Neural cell (in vitro differentiated cells): Measurements from ENCODE around the gene MAEA. TPM values are rescaled to one million over a fixed set of nuclear protein-coding genes. Genes with fewer than 3 reads are reported as not detected.

ENCODE experiments used
- H2AFZ ChIP-seq: fragments of 200-600, 300-800 bp; sonication (generic), shearing (Covaris generic); 2 replicates; pipeline ENCODE4 v1.6.0; 2014; ENCODE audit warnings: low read depth, mild to moderate bottlenecking, antibody characterized with exemption, low read length, moderate library complexity
- H3F3A ChIP-seq: fragments of 200-600 bp; shearing (Covaris generic); 2 replicates; pipeline ENCODE4 v1.6.1; 2016; ENCODE audit warnings: mild to moderate bottlenecking, moderate library complexity, mixed read lengths, antibody characterized with exemption, low read length; ENCODE audit not compliant: insufficient read depth, poor library complexity, severe bottlenecking
- H3K27ac ChIP-seq: fragments of 200-600, 300-800 bp; sonication (generic), shearing (Covaris generic); 2 replicates; pipeline ENCODE4 v1.5.1; 2014; ENCODE audit warnings: mild to moderate bottlenecking, low read length, moderate library complexity
- H3K27me3 ChIP-seq: fragments of 300-800, 200-600 bp; sonication (generic), shearing (Covaris generic); 2 replicates; pipeline ENCODE4 v1.6.0; 2014; ENCODE audit warnings: mild to moderate bottlenecking, low read depth, low read length, moderate library complexity; ENCODE audit not compliant: insufficient read depth
- H3K36me3 ChIP-seq: fragments of 300-800, 200-600 bp; sonication (generic), shearing (Covaris generic); 2 replicates; pipeline ENCODE4 v1.5.1; 2014; ENCODE audit warnings: mild to moderate bottlenecking, antibody characterized with exemption, low read length, moderate library complexity; ENCODE audit not compliant: insufficient read depth
- H3K4me2 ChIP-seq: fragments of 300-800, 200-600 bp; sonication (generic), shearing (Covaris generic); 2 replicates; pipeline ENCODE4 v1.6.0; 2014; ENCODE audit warnings: mild to moderate bottlenecking, low read length
- H3K4me3 ChIP-seq: fragments of 300-800, 200-600 bp; sonication (generic), shearing (Covaris generic); 2 replicates; pipeline ENCODE4 v1.5.1; 2014; ENCODE audit warnings: mild to moderate bottlenecking, low read length, moderate library complexity
- H3K79me2 ChIP-seq: fragments of 200-600 bp; shearing (Covaris generic); replicated peaks from 2 replicates; pipeline ENCODE4 v1.6.0; 2014; ENCODE audit warnings: mild to moderate bottlenecking, low read length, moderate library complexity; ENCODE audit not compliant: insufficient read depth
- H3K9ac ChIP-seq: fragments of 300-800, 200-600 bp; sonication (generic), shearing (Covaris generic); 2 replicates; pipeline ENCODE4 v1.6.1; 2016; ENCODE audit warnings: mild to moderate bottlenecking, low read length, mixed read lengths
- H3K9me2 ChIP-seq: fragments of 200-600 bp; shearing (Covaris generic); 2 replicates; pipeline ENCODE4 v1.6.1; 2016; ENCODE audit warnings: mild to moderate bottlenecking, low read length, mixed read lengths; ENCODE audit not compliant: insufficient read depth
- H3K9me3 ChIP-seq: fragments of 200-600, 300-800 bp; sonication (generic), shearing (Covaris generic); 2 replicates; pipeline ENCODE4 v1.6.1; 2016; ENCODE audit warnings: mild to moderate bottlenecking, mixed run types, low read length, moderate library complexity, mixed read lengths
- H4K20me1 ChIP-seq: fragments of 200-600 bp; shearing (Covaris generic); 2 replicates; pipeline ENCODE4 v1.6.1; 2016; ENCODE audit warnings: mild to moderate bottlenecking, mixed run types; ENCODE audit not compliant: insufficient read depth
- CTCF ChIP-seq: fragments of 450-650 bp; IDR thresholded peaks from 2 replicates; pipeline ENCODE4 v1.5.1; 2014; ENCODE audit warnings: antibody characterized with exemption, mild to moderate bottlenecking, moderate library complexity; ENCODE audit not compliant: poor library complexity, severe bottlenecking
- EP300 ChIP-seq: fragments of 450-650 bp; conservative IDR thresholded peaks from 2 replicates; pipeline ENCODE4 v1.6.1; 2014; ENCODE audit warnings: antibody characterized with exemption, mild to moderate bottlenecking, moderate library complexity; ENCODE audit not compliant: poor library complexity, severe bottlenecking
- EZH2 ChIP-seq: fragments of 200-600, 300-800 bp; shearing (Covaris generic), sonication (generic); IDR thresholded peaks from 2 replicates; pipeline ENCODE4 v1.6.1; 2014; ENCODE audit warnings: antibody characterized with exemption, low read length, borderline replicate concordance, mild to moderate bottlenecking; ENCODE audit not compliant: insufficient read depth, poor library complexity, severe bottlenecking
- MXI1 ChIP-seq: fragments of 450-650 bp; conservative IDR thresholded peaks from 2 replicates; pipeline ENCODE4 v1.6.1; 2014; ENCODE audit warnings: antibody characterized with exemption, mild to moderate bottlenecking; ENCODE audit not compliant: poor library complexity, severe bottlenecking
- POLR2AphosphoS5 ChIP-seq: IDR thresholded peaks from 2 replicates; pipeline ENCODE4 v1.6.1; 2012
- RAD21 ChIP-seq: fragments of 450-650 bp; conservative IDR thresholded peaks from 2 replicates; pipeline ENCODE4 v1.6.1; 2014; ENCODE audit warnings: antibody characterized with exemption, mild to moderate bottlenecking, moderate library complexity
- SMC3 ChIP-seq: fragments of 450-650 bp; conservative IDR thresholded peaks from 2 replicates; pipeline ENCODE4 v1.6.1; 2014; ENCODE audit warnings: antibody characterized with exemption, mild to moderate bottlenecking, moderate library complexity; ENCODE audit not compliant: poor library complexity
- TAF1 ChIP-seq: IDR thresholded peaks from 2 replicates; pipeline ENCODE4 v1.6.1; 2012; ENCODE audit warnings: low read depth
- polyA plus RNA-seq: library from polyadenylated mRNA; depleted of rRNA; stranded (reverse); fragments of >200 nt; gene quantifications from 2 replicates; pipeline ENCODE4 v1.2.3, GENCODE V29; 2014
- TF ChIP-seq, protein P1 (sequence below): IDR thresholded peaks from 2 replicates; pipeline ENCODE4 v1.6.1; 2012; ENCODE audit warnings: borderline replicate concordance

MAEA gene
- polyA plus RNA-seq, 1 donor from 2014 or later, result 106 TPM

GRCh38 chr4:1253831-1254230 lies 35.9 kb upstream of the MAEA start:
- TF ChIP-seq RAD21, result no peak
- TF ChIP-seq TAF1, result no peak
- peaks cover 6% of the 10 kb centered on the region for H3K9me3 ChIP-seq
- no peaks in the 10 kb centered on the region for H3K9me2 ChIP-seq
- H4K20me1 ChIP-seq, result no peaks in the 10 kb centered on the region
- H2AFZ ChIP-seq, result no peak overlapping the region
- no peak overlapping the region for H3K27ac ChIP-seq
- H3K79me2 ChIP-seq, result no peaks in the 10 kb centered on the region
- no peak overlapping the region for H3K4me2 ChIP-seq
- H3F3A ChIP-seq, result peaks cover 7% of the 10 kb centered on the region
- H3K9ac ChIP-seq, result no peak overlapping the region
- peaks cover 6% of the 10 kb centered on the region for H3K36me3 ChIP-seq
- no peak overlapping the region for H3K4me3 ChIP-seq
- H3K27me3 ChIP-seq, result no peaks in the 10 kb centered on the region

- no peak overlapping the region for H3K9ac ChIP-seq
- no peak for TF ChIP-seq SMC3
- TF ChIP-seq CTCF, result no peak
- TF ChIP-seq, protein P1, sequence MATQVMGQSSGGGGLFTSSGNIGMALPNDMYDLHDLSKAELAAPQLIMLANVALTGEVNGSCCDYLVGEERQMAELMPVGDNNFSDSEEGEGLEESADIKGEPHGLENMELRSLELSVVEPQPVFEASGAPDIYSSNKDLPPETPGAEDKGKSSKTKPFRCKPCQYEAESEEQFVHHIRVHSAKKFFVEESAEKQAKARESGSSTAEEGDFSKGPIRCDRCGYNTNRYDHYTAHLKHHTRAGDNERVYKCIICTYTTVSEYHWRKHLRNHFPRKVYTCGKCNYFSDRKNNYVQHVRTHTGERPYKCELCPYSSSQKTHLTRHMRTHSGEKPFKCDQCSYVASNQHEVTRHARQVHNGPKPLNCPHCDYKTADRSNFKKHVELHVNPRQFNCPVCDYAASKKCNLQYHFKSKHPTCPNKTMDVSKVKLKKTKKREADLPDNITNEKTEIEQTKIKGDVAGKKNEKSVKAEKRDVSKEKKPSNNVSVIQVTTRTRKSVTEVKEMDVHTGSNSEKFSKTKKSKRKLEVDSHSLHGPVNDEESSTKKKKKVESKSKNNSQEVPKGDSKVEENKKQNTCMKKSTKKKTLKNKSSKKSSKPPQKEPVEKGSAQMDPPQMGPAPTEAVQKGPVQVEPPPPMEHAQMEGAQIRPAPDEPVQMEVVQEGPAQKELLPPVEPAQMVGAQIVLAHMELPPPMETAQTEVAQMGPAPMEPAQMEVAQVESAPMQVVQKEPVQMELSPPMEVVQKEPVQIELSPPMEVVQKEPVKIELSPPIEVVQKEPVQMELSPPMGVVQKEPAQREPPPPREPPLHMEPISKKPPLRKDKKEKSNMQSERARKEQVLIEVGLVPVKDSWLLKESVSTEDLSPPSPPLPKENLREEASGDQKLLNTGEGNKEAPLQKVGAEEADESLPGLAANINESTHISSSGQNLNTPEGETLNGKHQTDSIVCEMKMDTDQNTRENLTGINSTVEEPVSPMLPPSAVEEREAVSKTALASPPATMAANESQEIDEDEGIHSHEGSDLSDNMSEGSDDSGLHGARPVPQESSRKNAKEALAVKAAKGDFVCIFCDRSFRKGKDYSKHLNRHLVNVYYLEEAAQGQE, result no peak
- TF ChIP-seq EP300, result no peak
- no peak for TF ChIP-seq EZH2
- no peak for TF ChIP-seq TAF1
- TF ChIP-seq RAD21, result no peak
- TF ChIP-seq POLR2AphosphoS5, result no peak
- TF ChIP-seq MXI1, result no peak
- H3K27ac ChIP-seq, result no peak overlapping the region
- peaks cover 6% of the 10 kb centered on the region for H3K9me3 ChIP-seq
- no peaks in the 10 kb centered on the region for H4K20me1 ChIP-seq
- H2AFZ ChIP-seq, result no peak overlapping the region
- no peaks in the 10 kb centered on the region for H3K27me3 ChIP-seq
- H3K79me2 ChIP-seq, result no peaks in the 10 kb centered on the region
- H3K36me3 ChIP-seq, result peaks cover 6% of the 10 kb centered on the region
- peaks cover under 1% of the 10 kb centered on the region for H3F3A ChIP-seq
- H3K4me2 ChIP-seq, result no peak overlapping the region
- no peak overlapping the region for H3K4me3 ChIP-seq
- no peaks in the 10 kb centered on the region for H3K9me2 ChIP-seq
Measured at GRCh38 chr4:1255151-1255550, 34.5 kb upstream of the MAEA start.

GRCh38 chr4:1255699-1256098 lies 34.0 kb upstream of the MAEA start:
- Histone ChIP-seq H2AFZ (no peak overlapping the region), H3K9me3 (peaks cover 6% of the 10 kb centered on the region), H3K4me3 (no peak overlapping the region), H3K36me3 (peaks cover 6% of the 10 kb centered on the region), H3K79me2 (no peaks in the 10 kb centered on the region), H3K27ac (no peak overlapping the region), H3K9me2 (no peaks in the 10 kb centered on the region), H3F3A (no peaks in the 10 kb centered on the region), H3K9ac (no peak overlapping the region), H3K27me3 (no peaks in the 10 kb centered on the region), H4K20me1 (no peaks in the 10 kb centered on the region), H3K4me2 (no peak overlapping the region)
- TF ChIP-seq CTCF, result no peak
- TF ChIP-seq, protein P1, result no peak
- no peak for TF ChIP-seq TAF1
